HG02588 (cell line): ENCODE results near the gene GJE1.

Experiments used
- ATAC-seq: cut with Tn5 transposase; IDR thresholded peaks from one replicate; pipeline ENCODE4 v1.9.1; 2021; ENCODE audit warnings: mild to moderate bottlenecking, moderate library complexity; ENCODE audit not compliant: unreplicated experiment

The GJE1 gene

DNA sequence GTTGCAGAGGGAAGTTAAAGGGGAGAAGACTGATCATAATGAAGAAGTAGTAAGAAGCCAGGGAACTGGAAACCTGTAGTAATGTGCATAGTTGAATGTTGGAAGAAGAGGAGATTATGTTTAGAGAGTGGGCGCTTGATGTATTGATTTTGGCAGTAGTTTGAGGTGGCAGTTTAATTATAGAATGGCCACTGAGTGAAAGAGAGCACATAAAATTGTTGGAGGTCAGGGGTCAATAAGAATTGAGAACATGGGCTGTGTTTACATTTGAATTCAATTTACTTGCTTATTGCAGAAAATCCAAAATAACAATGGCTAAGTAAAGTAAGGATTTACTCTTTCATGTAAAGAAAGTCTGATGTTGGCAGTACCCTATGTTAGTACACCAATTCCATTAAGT, 30.1 kb downstream of the GJE1 start:
- no peak for ATAC-seq

GRCh38 chr6:142165227-142165626, 32.5 kb downstream of the GJE1 start:
- ATAC-seq, result no peak

DNA sequence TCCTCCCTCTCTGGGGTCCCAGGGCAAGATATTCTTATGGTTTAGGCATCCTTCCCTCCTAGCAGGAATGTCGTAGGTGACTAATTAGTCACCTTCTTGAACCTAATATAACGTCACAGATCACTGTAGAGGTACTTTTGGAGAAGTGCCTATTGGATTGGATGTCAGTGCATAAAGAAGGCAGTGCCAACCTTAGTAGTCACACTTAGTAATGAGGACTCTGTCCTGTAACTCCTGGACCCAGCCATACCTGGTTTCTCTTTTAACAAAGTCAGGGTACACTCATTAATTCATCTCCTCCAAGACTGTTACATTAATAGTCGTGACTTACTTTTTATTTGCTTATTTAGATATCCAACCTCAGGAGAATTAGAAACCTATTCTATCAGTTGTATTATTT, 34.3 kb downstream of the GJE1 start:
- ATAC-seq, result no peak

GRCh38 chr6:142167486-142167885, 34.8 kb downstream of the GJE1 start:
- no peak for ATAC-seq

- ATAC-seq, result no peak
These were observed 38.6 kb downstream of the GJE1 start for GRCh38 chr6:142171351-142171750.

GRCh38 chr6:142172758-142173157, 40.0 kb downstream of the GJE1 start:
- no peak for ATAC-seq

DNA sequence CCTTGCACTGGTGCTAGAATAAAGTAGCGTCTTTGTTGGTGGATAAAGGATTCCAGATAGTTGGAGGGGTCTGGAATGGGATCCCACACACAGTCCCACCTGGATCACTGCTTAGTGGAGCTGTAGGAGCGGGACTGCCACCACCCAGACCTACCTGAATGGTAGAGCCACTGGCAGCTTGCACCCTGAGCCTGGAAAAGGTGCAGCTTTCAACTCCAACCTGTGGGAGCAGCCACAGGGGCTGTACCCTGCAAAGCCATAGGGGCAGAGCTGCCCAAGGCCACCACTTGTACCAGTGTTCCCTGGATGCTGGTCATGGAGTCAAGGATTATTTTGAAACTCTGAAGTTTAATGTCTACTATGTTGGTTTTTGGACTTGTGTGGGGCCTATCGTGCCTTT, 41.3 kb downstream of the GJE1 start:
- no peak for ATAC-seq

DNA sequence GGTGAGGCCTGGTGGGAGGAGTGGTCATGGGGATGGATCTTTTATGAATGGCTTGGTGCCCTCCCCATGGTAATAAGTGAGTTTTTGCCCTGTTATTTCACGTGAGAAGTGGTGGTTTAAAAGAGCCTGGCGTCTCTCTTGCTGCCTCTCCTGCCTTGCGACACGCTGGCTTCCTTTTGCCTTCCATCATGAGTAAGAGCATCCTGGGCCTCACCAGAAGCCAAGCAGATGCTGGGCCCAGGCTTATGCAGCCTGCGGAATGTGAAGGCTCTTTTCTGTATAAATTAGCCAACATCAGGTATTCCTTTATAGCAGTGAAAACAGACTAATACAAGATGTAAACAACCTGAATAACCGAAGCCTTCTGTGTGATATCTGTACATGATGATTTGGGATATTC, 42.0 kb downstream of the GJE1 start:
- ATAC-seq, result no peak

- no peak for ATAC-seq
These were observed 45.4 kb downstream of the GJE1 start for GRCh38 chr6:142178129-142178528.

DNA sequence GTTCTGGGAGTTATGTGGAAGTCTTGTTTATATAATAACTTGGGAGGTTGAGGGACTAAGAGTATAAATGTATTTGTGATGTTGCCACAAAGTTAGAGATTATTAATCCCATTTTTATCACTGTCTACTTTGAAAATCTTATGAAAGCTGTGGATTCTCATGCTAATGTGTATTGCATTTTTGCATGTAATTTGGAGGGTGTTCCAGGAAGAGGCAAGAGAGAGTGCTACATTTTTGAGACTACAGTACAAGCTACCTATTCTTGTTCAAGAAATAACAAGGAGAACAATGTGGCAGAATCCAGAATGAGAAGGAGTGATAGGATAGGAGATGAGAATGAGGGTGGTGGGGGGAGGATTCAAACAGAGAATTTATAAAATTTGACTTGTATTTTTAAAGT, 49.3 kb downstream of the GJE1 start:
- ATAC-seq, result no peak

- ATAC-seq, result no peak
These were observed 50.6 kb downstream of the GJE1 start for GRCh38 chr6:142183351-142183750.

DNA sequence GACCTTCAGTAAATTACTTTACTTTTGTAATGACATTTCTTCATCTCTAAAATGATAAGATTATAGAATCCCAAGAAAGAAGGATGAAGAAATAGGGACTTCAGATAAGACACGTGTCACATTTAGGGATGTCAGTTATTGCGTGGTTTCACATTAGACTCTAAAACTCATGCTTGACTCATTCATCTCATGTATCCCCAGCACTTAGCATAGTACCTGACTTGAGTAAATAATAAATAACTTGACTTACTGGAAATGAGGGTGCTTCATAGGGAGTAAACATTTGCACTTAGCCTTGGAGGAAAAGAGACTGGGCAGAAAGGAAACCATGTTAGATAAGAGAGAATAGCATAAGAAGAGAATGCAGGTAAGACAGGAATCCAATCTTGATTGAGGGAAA, 51.6 kb downstream of the GJE1 start:
- ATAC-seq, result no peak
